CD4-positive, alpha-beta T cell treated with Interleukin-17A for 1 hour (primary cell): ENCODE results near the gene FTL.
A peak's percentile ranks its signal among the peaks of the same experiment; 100 is the strongest.

Source experiments
- DNase-seq: peaks from one replicate; pipeline ENCODE4 v3.0.0-alpha.2; 2020

Gene FTL

GRCh38 chr19:48966541-48967345 lies 1.6 kb downstream of the FTL start:
- DNase-seq, result no peak

DNA sequence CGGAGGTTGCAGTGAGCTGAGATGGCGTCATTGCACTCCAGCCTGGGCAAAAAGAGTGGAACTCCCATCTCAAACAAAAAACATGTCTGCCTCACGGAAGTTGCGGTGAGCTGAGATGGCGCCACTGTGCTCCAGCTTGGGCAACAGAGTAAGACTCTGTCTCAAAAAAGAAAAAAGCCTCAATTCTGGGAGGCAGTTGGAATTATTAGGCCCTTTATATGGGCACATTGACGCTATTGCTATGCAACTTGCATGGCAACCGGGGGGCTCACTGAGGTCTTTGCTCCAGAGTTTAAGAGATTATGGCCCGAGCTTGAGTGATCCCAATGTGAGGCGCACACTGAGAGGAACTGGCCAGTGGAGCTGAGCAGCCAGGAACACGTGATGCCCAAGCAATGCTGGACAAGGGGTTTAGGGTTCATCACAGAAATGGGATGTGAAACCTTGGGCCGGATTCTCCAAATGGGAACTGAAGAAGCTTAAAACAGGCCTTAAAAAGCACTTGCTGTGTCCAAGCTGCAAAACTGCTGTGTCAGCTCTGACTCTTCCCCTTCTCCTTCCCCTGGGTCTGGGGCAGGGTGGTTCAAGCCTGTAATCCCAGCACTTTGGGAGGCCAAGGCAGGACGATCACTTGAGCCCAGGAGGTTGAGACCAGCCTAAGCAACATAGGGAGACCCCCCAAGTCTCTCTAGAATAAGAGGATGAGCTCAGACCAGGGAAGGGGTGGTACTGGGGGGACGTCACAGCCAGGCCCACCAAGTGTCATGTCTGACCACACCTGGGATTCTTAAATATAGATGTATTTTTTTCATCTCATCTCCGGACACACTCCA lies 2.5 kb downstream of the FTL start:
- DNase-seq, result peak; percentile 43

DNA sequence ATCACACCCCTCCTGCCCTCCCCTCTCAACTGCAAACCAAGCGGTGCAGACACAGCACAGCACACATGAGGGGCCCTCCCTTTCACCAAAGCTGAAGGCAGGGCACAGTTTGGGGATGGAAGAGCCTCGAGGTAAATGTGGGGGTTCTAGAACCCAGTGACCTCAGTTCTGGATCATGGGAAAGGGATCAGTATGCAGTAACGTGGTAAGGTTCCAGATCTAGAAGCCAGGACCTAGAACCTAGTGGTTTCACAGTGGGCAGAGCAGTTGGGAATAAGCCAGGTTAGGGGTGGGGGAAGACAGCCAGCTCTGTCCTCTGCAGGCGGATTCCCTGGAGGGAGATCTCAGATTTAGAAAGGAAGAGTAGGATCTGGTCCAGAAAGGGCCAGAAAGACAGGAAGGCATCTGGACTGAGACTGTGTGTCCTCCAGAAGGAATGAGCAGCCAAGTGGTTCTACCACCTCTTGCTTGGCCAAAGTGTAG lies 3.1 kb downstream of the FTL start:
- DNase-seq, result no peak

GRCh38 chr19:48968813-48969218 lies 3.7 kb downstream of the FTL start:
- no peak for DNase-seq

DNA sequence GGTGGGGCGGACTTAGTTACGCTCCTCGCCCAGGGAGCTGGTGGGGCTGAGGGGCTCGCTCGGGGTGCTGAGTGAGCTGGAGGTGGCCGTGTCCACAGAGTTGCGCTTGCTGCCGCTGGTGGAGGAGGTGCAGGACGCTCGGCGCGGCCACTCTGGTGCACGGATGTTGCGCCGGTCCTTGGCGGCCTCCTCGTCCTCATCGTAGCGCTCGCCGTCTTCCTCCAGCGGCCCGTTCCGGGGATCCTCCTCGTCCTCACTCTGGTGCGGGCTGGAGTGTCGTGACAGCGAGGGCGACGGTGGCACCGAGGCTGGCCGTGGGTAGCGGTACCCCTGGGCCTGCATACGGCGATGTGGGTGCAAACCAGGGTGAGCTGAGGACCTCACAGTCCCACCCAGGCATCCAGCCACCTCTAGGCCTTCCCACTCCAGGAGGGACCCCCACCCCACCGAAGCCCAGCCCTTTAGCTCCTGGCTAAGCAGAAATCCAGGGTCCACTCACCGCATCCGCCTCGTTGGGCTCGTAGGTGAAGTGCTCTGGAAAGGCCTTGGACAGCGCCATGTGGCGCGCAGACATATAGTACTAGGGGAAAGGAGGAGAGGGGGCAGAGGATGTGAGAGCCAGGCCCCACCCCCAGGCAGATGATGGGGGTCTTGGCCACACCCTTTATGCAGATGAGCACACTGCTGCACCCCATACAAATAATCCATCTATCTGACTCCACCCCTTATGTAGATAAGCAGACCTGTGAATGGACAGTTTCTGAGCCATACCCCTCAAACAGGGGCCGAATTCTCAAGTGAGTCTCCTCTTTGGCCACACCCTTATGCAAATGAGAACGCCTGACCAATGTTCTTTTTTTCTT lies 4.4 kb downstream of the FTL start:
- no peak for DNase-seq

DNA sequence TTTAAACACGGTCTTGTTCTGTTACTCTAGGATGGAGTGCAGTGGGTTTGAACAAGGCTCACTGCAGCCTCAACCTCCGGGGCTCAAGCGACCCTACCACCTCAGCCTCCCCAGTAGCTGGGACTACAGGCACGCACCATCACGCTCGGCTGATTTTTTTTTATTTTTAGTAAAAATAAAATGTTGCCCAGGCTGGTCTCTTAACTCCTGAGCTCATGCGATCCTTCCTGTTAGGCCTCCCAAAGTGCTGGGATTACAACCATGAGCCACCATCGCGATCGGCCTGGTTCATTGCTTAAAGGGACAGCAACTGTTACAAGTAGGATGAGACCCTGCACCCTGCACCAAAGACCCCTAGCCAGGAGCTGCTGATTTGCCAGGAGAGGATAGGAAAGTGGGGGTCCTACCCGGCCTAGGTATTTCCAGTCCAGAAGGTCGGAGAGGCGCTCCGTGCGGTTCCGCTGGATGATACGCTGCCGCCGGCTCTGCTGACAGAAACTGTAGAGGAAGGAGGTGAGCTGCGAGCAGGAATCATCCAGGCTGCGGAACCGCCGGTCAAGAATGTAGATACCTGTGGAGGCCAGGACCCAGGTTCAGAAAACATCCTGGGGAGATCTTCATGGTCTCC lies 5.1 kb downstream of the FTL start:
- no peak for DNase-seq

DNA sequence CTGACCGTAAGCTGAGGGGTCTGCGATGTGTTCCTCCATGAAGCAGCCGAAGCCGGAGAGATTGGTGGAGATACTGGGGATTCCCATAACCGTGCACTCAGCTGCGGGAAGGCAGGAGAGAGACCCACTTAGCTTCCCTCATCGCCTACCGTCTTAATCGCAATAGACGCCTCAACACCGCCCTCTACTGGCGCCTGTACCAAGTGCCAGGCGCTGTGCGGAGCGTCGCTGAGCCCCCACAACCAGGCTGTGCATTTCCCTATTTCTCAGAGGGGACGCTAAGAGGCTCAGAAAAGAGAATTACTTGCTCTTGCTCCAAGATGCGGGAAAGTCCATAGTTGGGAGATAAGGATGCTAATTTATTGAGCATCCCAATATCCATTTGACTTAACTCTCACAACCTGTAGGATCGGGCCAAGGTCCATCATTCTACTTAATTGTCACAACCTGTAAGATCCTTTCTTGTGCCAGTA lies 5.8 kb downstream of the FTL start:
- DNase-seq, result peak; percentile 83

DNA sequence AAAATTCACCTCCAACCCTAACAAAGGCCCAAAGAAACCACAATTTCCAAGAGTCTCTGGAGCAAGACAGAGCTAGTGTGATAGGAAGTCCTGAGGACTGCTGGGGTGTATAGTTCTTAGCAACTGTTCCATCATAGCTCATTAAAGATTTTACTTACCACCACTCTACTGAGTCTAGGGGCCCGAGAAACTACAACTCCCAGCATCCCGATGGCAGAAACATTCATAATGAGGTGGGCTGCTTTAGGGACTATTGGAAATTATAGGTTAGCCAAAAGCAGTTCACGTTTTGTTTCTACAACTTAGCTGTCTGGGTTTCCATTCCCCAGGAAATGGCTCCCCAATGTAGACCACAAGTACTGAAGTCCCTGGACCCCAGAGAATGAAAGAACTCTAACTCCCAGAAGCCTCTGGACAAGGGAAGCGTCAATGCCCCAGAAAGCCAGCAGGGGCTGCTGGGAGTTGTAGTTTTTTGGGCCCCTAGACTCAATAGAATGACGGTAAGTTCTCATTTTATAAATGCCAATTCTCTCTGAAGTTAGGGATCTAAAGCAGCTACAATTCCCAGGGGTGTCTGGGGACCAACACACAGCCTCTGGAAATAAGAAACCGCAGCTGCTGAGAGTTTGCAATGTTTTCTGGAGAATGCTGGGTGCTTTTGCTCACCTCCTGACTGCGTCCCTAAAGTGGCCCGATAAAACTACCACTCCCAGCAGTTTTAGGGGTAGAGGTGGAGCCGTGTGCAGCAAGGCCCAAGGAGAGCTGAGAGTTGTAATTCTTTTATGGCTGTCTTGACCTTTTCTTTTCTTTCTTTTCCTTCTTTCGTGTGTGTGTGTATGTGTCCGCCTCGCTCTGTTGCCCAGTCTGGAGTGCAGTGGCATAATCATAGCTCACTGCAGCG lies 11.1 kb downstream of the FTL start:
- peak; percentile 58 for DNase-seq

- no peak for DNase-seq
Observed at GRCh38 chr19:48977061-48977460, 12.0 kb downstream of the FTL start.

GRCh38 chr19:48982280-48982679 lies 17.2 kb downstream of the FTL start:
- no peak for DNase-seq

DNA sequence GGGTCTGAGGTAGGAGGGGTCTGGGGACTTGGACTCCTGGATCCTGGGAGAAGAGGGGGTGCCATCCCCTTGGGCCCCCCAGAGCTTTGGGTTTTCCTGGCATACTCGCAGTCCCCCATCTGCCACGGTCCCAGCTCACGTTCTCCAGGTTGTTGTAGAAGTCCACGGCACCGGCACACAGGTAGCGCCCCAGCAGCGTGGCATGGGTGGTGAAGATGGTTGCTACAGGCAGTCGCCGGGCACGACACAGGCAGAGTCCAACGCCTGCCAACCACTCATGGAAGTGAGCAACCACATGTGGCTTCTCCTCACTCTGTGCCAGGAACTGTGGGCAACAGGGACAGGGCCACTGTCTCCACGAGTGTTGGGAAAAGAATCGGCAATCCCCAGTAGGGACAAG lies 20.6 kb downstream of the FTL start:
- DNase-seq, result no peak

- DNase-seq, result no peak
Observed at GRCh38 chr19:48986211-48986610, 21.1 kb downstream of the FTL start.

- no peak for DNase-seq
Observed at GRCh38 chr19:48987323-48987722, 22.2 kb downstream of the FTL start.

DNA sequence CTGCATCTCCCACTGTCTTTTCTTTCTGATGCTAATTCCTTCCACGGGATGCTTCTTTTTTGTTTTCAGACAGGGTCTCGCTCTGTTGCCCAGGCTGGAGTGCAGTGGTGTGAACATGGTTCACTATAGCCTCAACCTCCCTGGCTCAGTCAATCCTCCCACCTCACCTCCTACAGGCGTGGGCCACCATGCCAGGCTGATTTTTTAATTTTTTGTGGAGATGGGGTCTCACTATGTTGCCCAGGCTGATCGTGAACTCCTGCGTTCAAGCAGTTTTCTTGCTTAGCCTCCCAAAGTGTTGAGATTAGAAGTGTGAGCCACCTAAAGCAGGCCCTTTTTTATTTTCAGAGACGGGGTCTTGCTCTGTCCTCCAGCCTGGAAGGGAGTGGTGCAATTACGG lies 23.2 kb downstream of the FTL start:
- DNase-seq, result no peak

DNA sequence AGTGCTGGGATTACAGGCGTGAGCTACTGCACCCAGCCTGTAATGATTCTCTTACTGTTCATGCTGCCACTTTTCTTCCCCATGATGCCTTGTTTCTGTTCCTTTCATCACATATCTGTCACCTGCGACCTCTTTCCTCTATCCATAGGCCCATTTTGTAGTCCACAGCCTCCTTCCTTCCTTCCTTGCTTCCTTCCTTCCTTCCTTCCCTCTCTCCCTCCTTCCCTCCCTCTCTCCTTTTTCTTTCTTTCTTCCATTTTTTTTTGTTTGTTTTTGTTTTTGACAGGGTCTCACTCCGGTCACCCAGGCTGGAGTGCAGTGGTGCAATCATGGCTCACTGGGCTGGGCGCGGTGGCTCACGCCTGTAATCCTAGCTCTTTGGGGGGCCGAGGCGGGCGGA lies 23.8 kb downstream of the FTL start:
- no peak for DNase-seq

- DNase-seq, result no peak
Observed at GRCh38 chr19:48989701-48990291, 24.7 kb downstream of the FTL start.

DNA sequence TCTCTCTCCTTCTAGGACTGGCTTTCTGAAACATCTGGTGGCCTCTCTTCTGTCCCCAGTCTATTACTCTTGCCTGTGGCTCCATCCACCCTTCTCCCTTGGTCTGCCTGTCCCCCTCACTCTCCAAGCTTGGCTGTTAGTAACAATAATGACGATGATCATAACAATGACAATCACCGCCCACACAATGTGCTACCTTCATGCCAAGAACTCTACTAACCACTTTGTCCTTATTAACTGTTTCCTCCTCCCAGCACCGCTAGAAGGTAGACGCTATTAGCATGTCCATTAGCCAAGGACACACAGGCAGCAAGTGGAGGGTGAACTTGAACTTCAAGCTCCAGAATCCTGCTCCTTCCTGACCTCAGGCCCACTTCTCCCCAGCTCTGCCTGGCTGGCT lies 25.3 kb downstream of the FTL start:
- DNase-seq, result no peak

- no peak for DNase-seq
Observed at GRCh38 chr19:48991011-48991609, 26.0 kb downstream of the FTL start.

- DNase-seq, result no peak
Observed at GRCh38 chr19:48991873-48992580, 26.9 kb downstream of the FTL start.
